Measurements from ENCODE around the gene PLAC8L1.

DNA sequence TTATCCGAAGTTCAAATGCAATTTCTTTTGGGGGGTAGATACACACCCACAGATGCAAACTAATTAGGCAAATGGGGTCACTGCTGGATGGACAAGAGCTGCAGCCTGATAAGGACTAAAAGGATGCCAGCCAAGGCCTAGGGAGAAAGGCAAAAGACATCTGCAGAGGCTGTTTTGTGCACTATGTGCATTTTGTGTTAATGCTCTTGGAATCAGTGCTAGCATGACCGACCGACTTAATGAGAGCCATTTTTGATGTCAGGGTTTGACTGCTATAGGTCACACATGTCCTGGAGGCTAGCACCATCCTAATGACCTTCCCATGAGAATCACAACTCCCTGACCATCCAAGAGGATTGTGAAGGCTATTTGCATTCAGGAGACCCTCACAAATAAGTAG, 34.6 kb downstream of the PLAC8L1 start:
- TF ChIP-seq TAF1 (IDR thresholded peaks at IDR 0.05; ENCODE audit: low read depth, low read length) (no peak), SP1 (IDR thresholded peaks at IDR 0.05; ENCODE audit: low read depth, low read length) (no peak), POLR2AphosphoS5 (IDR thresholded peaks at IDR 0.05; ENCODE audit: low read depth, low read length) (no peak), POLR2A (IDR thresholded peaks at IDR 0.05; ENCODE audit: control extremely low read depth in 1 of 2, low read depth in 2 of 2, low read length in 2 of 2) (no peak), CEBPB (IDR thresholded peaks at IDR 0.05; ENCODE audit: low read depth, low read length) (no peak), GABPA (IDR thresholded peaks at IDR 0.05; ENCODE audit: borderline replicate concordance, insufficient read depth, low read length) (no peak), MAFK (IDR thresholded peaks at IDR 0.05; ENCODE audit: low read depth, low read length) (no peak), SIX5 (IDR thresholded peaks at IDR 0.05; ENCODE audit: low read depth, low read length) (no peak)
- TF ChIP-seq, protein P1, sequence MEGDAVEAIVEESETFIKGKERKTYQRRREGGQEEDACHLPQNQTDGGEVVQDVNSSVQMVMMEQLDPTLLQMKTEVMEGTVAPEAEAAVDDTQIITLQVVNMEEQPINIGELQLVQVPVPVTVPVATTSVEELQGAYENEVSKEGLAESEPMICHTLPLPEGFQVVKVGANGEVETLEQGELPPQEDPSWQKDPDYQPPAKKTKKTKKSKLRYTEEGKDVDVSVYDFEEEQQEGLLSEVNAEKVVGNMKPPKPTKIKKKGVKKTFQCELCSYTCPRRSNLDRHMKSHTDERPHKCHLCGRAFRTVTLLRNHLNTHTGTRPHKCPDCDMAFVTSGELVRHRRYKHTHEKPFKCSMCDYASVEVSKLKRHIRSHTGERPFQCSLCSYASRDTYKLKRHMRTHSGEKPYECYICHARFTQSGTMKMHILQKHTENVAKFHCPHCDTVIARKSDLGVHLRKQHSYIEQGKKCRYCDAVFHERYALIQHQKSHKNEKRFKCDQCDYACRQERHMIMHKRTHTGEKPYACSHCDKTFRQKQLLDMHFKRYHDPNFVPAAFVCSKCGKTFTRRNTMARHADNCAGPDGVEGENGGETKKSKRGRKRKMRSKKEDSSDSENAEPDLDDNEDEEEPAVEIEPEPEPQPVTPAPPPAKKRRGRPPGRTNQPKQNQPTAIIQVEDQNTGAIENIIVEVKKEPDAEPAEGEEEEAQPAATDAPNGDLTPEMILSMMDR (IDR thresholded peaks at IDR 0.05; ENCODE audit: control extremely low read depth in 1 of 3, insufficient read depth in 1 of 3, low read depth in 1 of 3, low read length in 3 of 3): no peak
- TF ChIP-seq, protein P2, sequence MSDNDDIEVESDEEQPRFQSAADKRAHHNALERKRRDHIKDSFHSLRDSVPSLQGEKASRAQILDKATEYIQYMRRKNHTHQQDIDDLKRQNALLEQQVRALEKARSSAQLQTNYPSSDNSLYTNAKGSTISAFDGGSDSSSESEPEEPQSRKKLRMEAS (IDR thresholded peaks at IDR 0.05): no peak

Measured in H1 (cell line).